Activated T-cell treated with anti-CD3 and anti-CD28 coated beads, Interleukin-2, amount 50 U/mL, for 24 hours (primary cell): ENCODE results near the gene TMEM209.
"Not testable (repeated sequence)": the region's sequence is repeated elsewhere in the genome, so short reads cannot be mapped to it uniquely, and the experiment has no call there.

Source experiments
- DNase-seq: peaks from one replicate; pipeline ENCODE4 v3.0.0-alpha.2; 2020
- H3K27ac Mint-ChIP-seq: 2 replicates; pipeline ENCODE4 v1.8.0; 2020; ENCODE audit warnings: mild to moderate bottlenecking, mixed read lengths
- H3K27me3 Mint-ChIP-seq: 2 replicates; pipeline ENCODE4 v1.8.0; 2020; ENCODE audit warnings: mixed read lengths
- H3K36me3 Mint-ChIP-seq: 2 replicates; pipeline ENCODE4 v1.8.0; 2020; ENCODE audit warnings: low read depth, mixed read lengths
- H3K4me1 Mint-ChIP-seq: 2 replicates; pipeline ENCODE4 v1.8.0; 2020; ENCODE audit warnings: low read depth, mixed read lengths
- H3K4me3 Mint-ChIP-seq: 2 replicates; pipeline ENCODE4 v1.8.0; 2020; ENCODE audit warnings: mild to moderate bottlenecking, moderate library complexity, mixed read lengths
- H3K9me3 Mint-ChIP-seq: 2 replicates; pipeline ENCODE4 v1.8.0; 2020; ENCODE audit warnings: mixed read lengths

Gene TMEM209

GRCh38 chr7:130146693-130147405, 58.4 kb downstream of the TMEM209 start:
- Mint-ChIP-seq H3K9me3 (no peaks in the 10 kb centered on the region), H3K27me3 (peaks cover 19% of the 10 kb centered on the region), H3K4me1 (peaks cover 1% of the 10 kb centered on the region), H3K4me3 (no peak overlapping the region), H3K27ac (no peak overlapping the region), H3K36me3 (no peaks in the 10 kb centered on the region)
- no peak for DNase-seq

- H3K9me3 Mint-ChIP-seq, H3K4me3 Mint-ChIP-seq, DNase-seq, H3K27ac Mint-ChIP-seq, H3K36me3 Mint-ChIP-seq, H3K4me1 Mint-ChIP-seq: not testable (repeated sequence)
- H3K27me3 Mint-ChIP-seq: peaks cover 19% of the 10 kb centered on the region
Measured at GRCh38 chr7:130146142-130146541, 59.1 kb downstream of the TMEM209 start.

DNA sequence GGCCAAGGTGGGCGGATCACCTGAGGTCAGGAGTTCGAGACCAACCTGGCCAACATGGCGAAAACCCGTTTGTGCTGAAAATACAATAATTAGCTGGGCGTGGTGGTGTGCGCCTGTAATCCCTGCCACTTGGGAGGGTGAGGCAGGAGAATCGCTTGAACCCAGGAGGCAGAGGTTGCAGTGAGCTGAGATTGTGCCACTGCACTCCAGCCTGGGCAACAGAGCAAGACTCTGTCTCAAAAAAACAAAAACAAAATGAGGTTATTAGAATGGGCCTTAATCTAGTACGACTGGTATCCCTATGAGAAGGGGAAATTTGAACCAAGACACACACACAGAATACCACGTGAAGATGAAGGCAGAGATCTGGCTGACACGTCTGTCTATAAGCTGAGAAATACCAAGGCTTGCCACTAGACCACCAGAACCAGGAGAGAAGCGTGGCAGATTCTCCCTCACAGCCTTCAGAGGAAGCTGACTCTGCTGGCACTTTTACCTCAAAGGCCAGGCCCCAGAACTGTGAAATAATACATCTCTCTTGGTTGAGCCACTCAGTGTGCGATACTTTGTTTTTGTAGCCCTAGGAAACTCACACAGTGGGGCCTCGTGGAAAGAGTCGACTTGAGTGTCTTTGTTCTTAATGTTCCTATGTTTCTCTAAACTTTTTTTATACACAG, 59.6 kb downstream of the TMEM209 start:
- Mint-ChIP-seq H3K9me3 (no peaks in the 10 kb centered on the region), H3K4me1 (peaks cover 9% of the 10 kb centered on the region), H3K27me3 (peaks cover 18% of the 10 kb centered on the region), H3K36me3 (no peaks in the 10 kb centered on the region), H3K4me3 (no peak overlapping the region), H3K27ac (no peak overlapping the region)
- DNase-seq: no peak

GRCh38 chr7:130144312-130145171, 60.7 kb downstream of the TMEM209 start:
- no peak overlapping the region for H3K4me3 Mint-ChIP-seq
- DNase-seq: no peak
- peaks cover 15% of the 10 kb centered on the region for H3K27me3 Mint-ChIP-seq
- H3K36me3 Mint-ChIP-seq: peaks cover 3% of the 10 kb centered on the region
- no peak overlapping the region for H3K27ac Mint-ChIP-seq
- H3K9me3 Mint-ChIP-seq: no peaks in the 10 kb centered on the region
- peaks cover 14% of the 10 kb centered on the region for H3K4me1 Mint-ChIP-seq

DNA sequence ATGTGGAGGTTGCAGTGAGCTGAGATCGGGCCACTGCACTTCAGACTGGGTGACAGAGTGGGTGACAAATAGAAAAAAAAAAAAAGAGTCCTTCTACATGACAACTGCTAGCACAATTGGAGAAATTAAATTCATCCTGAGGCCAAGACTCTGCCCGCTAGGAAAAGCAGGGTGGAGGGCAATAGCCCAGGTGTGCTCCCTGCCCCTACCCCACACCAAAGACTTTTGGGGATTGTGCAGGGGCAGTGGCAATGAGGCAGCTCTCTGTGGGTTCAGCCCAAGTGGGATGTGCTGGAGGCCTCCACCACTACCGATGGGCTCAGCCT, 61.3 kb downstream of the TMEM209 start:
- Mint-ChIP-seq H3K36me3 (peaks cover 8% of the 10 kb centered on the region), H3K27ac (no peak overlapping the region), H3K4me3 (no peak overlapping the region), H3K9me3 (no peaks in the 10 kb centered on the region), H3K27me3 (peaks cover 10% of the 10 kb centered on the region), H3K4me1 (peaks cover 14% of the 10 kb centered on the region)
- DNase-seq: no peak

DNA sequence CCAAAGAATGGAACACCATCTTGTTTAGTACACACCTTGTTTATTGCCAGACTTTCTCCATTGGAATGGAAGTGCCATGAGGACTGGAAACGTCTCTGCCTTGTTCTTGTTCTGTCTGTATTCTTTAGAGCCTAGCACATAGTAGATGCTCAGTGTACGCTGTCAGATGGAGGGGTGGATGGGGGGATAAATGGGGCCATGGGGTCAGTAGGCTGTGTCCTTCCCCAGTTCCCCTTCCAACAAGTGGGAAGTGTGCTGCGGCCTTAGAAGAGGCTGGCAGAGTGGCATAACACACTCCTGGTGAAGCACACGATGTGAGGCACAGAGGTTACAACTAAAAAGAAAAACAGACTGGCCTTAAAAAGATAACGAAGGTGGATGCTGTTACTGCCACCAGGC, 61.9 kb downstream of the TMEM209 start:
- Mint-ChIP-seq H3K27ac (no peak overlapping the region), H3K4me3 (no peak overlapping the region), H3K9me3 (no peaks in the 10 kb centered on the region), H3K27me3 (peaks cover 4% of the 10 kb centered on the region), H3K4me1 (peaks cover 14% of the 10 kb centered on the region), H3K36me3 (peaks cover 10% of the 10 kb centered on the region)
- no peak for DNase-seq

- H3K4me3 Mint-ChIP-seq: no peak overlapping the region
- H3K27me3 Mint-ChIP-seq: no peaks in the 10 kb centered on the region
- DNase-seq: no peak
- H3K9me3 Mint-ChIP-seq: no peaks in the 10 kb centered on the region
- peaks cover 11% of the 10 kb centered on the region for H3K36me3 Mint-ChIP-seq
- H3K4me1 Mint-ChIP-seq: peaks cover 14% of the 10 kb centered on the region
- no peak overlapping the region for H3K27ac Mint-ChIP-seq
Measured at GRCh38 chr7:130142654-130143333, 62.4 kb downstream of the TMEM209 start.

DNA sequence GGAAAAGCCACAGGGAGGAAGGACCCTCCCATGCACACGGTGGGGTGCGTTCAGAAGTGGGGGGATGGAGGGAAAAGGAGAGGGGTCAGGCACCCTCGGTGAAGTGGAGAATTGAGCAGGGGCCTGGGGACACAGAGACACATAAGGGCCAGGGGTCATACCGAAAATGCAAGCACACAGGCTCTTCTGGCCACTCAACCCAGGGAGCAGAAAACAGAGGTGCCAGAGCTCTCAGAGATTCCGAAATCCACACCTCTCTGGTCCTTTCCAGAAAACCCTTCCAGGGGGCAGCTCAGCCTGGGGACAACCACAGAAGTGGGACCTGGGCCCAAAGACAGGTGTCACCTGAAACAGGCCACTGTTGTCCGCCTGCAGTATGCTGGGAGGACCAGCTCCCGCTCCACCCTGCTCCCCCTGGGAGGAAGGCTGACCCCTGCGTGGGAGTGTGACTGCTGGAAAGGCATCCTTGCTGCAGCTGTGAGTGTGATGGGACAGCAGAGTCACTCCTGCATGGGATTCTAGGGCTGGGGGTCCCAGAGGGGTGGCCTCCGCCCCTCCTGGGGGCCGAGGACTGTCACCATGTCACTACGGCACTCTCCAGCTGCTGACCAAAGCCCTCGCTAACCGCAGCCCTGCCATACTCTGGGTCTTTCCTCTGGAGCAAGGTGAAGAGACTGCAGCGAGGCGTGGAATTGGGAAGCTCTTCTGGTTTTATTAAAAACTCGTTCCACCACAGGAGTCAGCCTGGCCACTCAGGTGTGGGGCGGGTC, 63.1 kb downstream of the TMEM209 start:
- Mint-ChIP-seq H3K36me3 (peaks cover 14% of the 10 kb centered on the region), H3K27ac (peak overlapping the region; percentile 37), H3K27me3 (no peaks in the 10 kb centered on the region), H3K4me1 (peaks cover 14% of the 10 kb centered on the region), H3K4me3 (peak overlapping the region; percentile 50), H3K9me3 (no peaks in the 10 kb centered on the region)
- DNase-seq: no peak

DNA sequence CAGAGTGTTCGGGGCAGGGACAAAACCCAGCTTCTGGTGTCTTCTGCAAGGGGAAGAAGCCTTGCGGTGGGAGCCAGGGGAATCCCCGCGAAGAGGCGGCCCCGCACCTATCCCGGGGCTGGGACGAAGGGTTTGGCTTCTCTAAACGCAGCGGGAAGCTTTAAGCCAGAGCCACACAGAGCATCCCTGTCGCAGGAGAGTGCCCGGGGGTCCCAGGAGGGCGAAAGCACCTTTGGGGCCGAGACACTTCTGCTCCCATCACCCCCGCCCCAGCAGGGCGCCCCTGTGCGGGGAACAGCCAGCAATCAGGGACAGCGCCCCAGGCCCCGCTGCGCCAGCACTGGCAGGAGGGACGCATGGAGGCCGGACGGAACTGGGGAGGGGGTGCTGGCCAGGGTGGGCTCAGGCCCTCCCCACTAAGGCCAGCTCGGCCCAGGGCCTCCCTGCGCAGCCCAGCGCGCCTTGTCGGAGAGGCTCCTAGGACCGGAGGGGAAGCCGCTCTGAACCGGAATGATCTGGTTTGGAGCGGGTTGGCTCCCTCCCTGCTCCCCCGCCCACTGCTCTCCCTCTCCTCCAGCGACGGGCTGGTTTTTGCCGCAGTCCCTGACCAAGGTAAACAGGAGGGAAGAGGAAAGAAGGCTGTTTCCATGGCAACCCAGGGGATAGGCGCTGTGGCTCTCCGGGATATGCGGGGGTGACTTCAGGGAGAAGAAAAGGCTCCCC, 63.9 kb downstream of the TMEM209 start:
- H3K27ac Mint-ChIP-seq: peak overlapping the region; percentile 37
- H3K27me3 Mint-ChIP-seq: no peaks in the 10 kb centered on the region
- peak overlapping the region; percentile 50 for H3K4me3 Mint-ChIP-seq
- peak; percentile 73 for DNase-seq
- no peaks in the 10 kb centered on the region for H3K9me3 Mint-ChIP-seq
- H3K4me1 Mint-ChIP-seq: peaks cover 19% of the 10 kb centered on the region
- peaks cover 19% of the 10 kb centered on the region for H3K36me3 Mint-ChIP-seq

GRCh38 chr7:130140551-130141160, 64.5 kb downstream of the TMEM209 start:
- DNase-seq: no peak
- Mint-ChIP-seq H3K4me3 (peak overlapping the region; percentile 50), H3K9me3 (no peaks in the 10 kb centered on the region), H3K36me3 (peaks cover 25% of the 10 kb centered on the region), H3K4me1 (peaks cover 25% of the 10 kb centered on the region), H3K27ac (no peak overlapping the region), H3K27me3 (no peaks in the 10 kb centered on the region)

- Mint-ChIP-seq H3K36me3 (peaks cover 35% of the 10 kb centered on the region), H3K4me1 (peaks cover 29% of the 10 kb centered on the region), H3K4me3 (no peak overlapping the region), H3K27ac (no peak overlapping the region), H3K27me3 (no peaks in the 10 kb centered on the region), H3K9me3 (no peaks in the 10 kb centered on the region)
- DNase-seq: no peak
Measured at GRCh38 chr7:130139193-130139960, 65.8 kb downstream of the TMEM209 start.

DNA sequence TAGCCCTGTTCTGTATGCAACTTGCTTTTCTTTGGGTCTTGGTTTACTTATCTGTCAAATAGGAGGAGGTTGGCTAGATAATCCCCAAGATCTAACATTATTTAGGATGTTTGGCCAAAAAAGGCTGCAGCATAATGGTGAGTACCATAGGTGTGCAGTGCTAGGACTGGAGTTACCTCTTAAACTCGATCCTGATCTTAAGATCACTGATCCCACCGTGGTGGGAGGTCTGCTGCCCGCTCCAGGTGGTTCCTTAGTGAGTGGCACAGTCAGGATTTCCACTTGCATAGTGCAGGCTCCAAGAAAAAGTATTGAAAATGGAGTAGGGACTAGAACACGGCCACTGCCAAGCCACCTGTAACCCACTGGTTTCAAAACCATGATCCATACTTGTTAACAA, 68.0 kb downstream of the TMEM209 start:
- Mint-ChIP-seq H3K9me3 (no peaks in the 10 kb centered on the region), H3K27ac (no peak overlapping the region), H3K4me3 (no peak overlapping the region), H3K27me3 (no peaks in the 10 kb centered on the region), H3K4me1 (peaks cover 28% of the 10 kb centered on the region), H3K36me3 (peaks cover 50% of the 10 kb centered on the region)
- no peak for DNase-seq
